HUDEP-2 (cell line): ENCODE measurements around the gene B3GLCT.
"Not testable (repeated sequence)": the region's sequence is repeated elsewhere in the genome, so short reads cannot be mapped to it uniquely, and the experiment has no call there.

Source experiments
- DNase-seq, 76 experiments: peaks; one replicate each; lab custom pipeline; 2025; ENCODE audit not compliant: unreplicated experiment in 76 of 76; lab: John Stamatoyannopoulos, UW

B3GLCT gene

DNA sequence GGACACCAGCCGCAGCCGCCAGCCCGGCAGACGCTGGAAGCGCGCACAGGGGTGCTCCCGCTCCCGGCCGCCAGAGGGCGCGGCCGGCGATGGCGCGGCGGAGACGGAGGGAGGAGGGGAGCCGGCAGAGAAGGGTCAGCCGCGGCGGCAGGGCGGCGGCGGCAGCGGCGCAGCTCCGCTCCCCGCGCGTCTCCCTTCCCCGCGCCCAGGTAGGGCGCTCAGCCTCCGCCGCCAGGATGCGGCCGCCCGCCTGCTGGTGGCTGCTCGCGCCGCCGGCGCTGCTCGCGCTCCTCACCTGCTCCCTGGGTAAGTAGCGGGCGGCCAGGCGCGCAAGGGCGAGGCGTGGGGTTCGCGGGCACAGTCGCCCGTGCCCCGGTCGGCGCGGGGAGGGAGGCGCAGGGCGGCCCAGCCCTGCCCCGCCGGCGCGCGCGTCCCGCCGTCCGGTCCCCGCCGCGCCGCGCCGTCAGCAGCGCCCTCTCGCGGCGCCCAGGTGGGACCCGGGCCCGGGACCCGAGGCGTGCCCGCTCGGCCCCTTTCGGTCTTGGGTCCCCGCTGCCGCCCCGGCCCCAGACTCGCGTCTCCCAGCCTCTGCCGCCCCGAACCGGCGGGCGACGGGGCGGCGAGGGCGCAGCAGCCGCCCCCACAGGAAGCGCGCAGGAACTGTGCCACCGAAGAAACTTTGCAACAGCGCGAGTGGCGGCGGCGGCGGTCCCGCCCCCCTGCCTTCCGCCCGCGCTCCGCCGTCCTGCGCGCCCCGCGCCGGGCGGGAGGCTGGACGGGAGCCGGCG lies at the start of gene B3GLCT:
TSS of gene B3GLCT (plus strand) at position 127 of the 788 bp plus-strand sequence. CDS start at position 237, 110 bp downstream.
- peak in 70 of 76 experiments; percentile 1 to 79 (median 55) for DNase-seq

DNA sequence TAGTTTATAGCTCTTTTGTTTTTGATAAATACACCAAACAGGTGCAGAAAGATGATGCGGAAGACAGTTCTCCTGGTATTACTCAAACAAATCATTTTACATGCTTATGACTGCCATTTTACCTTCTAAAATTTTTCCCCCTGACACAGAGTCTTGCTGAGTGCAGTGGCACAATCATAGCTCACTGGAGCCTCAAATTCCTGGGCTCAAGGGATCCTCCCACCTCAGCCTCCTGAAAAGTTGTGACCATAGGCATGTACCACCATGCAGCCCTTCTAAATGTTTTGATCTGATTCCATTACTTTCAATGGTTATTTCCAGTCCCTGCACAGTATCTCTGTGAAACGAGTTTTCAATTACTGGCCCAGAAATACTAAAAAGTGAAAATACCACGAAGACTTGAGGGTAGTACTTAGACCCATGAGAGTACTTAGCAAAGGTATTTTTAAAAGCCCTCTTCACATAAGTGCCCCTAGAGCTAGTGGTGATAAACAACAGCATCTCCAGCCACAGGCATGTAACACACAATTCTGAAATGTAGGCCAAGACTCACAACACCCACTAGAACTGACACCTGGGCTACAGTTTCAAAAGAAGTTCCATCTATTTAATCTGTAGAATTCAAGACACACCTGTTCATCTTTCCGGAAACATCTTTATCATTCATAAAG lies 49.3 kb upstream of the B3GLCT start:
- no peak for DNase-seq

DNA sequence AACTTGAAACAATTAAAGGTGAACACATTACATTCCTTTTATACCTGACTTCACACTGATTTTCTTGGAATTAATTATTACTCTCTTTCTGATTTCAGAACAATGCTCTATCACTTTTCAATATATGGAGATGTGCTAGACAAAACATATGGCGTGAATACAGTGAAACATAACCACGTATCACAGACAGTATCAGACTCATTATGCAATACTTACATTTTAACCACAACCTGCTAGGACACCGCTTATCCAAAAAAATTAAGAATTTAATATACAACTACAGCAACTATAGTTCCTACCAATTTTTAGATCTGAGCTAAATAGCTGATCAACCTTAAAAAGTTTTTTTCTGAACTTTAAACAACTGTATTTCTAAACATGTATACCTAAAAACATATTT lies 47.9 kb upstream of the B3GLCT start:
- no peak for DNase-seq

DNA sequence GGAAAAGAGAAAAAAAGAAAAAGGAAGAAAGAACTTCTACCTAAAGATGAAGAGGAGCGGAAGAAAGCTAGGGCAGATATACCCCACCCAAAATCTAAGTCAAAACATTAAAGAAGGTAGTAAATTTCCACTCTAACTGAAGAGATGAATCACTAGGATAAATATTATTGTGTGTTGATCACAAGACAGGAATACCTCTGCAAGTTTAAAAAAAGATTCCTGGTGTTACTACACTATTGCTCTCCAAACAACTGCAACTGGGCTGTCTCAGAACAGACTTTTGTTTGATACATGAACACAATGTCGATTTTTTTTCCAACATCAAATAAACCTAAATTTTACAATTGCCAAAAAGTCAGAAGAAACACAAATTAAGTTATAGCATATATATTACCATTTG lies 44.8 kb upstream of the B3GLCT start:
- no peak for DNase-seq

DNA sequence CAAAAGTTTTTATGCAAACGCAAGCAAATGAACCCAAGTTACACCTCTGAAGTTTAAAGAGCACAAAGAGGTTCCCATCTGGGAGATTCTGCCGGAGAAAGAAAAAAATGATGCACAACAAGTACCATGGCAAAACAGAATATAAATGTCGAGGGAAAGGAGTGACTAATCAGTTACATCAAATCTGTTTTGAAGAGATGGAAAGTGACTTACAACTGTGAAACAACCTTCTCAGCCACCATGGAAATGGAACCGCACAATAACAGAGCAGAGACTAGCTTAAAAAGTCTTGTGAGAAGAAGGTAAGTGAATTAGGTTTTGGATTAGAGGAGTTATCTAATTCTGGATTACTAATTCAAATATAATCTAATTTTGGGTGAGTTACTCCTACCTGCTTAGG lies 40.5 kb upstream of the B3GLCT start:
- no peak for DNase-seq

DNA sequence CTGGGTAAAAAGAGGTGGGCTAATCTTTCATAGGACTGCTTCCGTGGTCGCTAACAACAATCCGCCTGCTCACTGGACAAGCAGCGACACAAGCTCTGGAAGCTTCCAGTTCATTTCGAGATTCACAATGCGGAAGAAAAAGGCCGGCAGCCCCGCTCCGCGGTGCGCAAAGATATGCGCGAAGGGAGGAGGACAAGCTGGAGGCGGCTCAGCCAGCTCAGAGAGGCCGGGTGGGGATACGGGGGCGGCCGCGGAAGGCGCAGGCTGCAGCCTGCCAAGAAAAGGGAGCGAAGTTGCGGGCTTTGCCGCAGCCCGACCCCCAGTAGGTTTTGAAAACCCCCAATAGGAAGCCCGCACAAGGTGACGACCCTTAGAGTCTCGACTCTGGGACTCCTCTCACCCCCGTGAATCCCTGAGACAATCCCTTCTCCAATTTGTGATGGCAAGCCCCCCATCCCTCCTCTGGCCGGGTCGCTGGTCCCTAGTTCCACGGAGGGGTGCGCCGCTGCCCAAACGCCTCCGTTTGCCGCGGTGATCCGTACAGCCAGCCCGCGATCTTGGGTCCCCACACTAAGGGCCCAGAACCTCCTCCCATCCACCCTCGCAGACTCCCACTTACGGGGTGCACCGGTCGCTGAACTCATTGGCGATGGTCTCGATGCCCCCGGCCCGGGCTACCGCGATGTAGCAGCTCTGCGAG lies 38.8 kb upstream of the B3GLCT start:
- DNase-seq = peak in 61 of 76 experiments; percentile 2 to 56 (median 32)

DNA sequence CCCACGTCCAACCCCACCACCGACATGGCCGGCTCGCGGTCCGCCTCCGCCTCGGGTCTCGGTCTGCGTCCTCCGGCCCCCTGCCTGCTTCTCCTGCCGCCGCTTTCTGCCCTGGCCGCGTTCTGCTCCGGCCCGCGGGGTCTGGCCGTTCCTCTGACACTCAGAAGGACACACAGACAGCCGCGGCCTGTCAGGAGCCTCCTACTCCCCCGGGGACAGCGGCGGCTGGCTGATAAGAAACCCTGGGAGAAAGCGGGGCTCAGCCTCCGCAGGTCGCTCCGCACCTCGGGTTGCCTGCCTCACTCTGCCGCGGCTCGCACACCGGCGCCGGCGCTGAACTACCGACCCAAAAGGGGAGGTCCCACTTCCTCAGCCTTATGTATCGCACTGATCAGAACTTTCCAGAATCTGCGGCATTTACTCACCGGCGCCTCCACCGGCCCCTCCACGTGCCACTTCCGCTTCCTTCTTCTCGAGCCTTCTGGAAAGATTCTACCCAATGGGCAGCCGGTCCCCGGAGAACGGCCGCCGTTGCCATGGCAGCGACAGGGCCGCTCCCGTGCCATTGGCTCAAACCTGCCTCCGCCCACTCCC lies 38.1 kb upstream of the B3GLCT start, which contains the start of gene HSPH1:
TSS of gene HSPH1 (minus strand) at position 348 of the 594 bp plus-strand sequence. CDS start at position 26, 322 bp downstream.
- peak in 74 of 76 experiments; percentile 66 to 99 (median 96) for DNase-seq

DNA sequence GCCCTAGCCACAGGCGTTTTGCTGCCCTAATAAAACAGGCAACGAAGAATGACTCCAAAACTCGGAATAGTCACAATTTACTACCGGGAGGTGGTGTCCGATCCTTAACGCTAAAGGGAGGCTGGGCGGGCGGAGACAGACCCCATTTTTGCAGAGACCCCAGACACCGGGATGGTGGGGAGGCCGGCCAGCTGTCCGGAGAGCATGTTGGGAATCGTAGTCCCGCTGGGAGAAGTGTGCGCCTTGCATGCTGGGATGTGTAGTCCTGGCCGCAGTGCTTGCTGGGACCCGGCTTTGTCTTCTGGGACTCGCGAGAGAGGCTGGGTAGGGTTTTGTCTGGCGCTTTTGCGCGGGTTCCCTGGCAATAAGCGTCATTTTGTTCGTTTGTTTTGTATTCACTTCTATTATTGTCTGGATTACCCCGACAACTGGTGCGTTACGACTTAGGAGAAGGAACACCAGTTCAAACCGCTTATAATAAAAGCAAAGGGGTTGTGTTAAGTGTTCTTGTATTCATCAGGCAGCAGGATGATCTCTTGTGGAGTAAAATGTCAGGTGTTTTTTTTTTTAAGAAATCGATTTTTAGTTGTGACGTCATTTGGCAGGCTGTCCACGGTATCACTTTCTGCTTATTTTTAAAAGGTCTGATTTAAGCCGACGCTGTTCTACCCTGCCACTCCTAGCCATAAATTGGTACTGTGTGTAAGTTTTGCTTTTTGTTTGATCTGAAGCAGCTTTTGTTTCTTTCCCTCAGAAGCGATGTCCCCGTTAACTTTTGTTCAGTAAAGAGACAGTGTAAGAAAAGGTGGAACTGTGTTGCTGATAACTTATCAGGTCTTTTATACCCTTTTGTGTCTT lies 37.4 kb upstream of the B3GLCT start:
- DNase-seq = peak; percentile 49 to 97 (median 92)

DNA sequence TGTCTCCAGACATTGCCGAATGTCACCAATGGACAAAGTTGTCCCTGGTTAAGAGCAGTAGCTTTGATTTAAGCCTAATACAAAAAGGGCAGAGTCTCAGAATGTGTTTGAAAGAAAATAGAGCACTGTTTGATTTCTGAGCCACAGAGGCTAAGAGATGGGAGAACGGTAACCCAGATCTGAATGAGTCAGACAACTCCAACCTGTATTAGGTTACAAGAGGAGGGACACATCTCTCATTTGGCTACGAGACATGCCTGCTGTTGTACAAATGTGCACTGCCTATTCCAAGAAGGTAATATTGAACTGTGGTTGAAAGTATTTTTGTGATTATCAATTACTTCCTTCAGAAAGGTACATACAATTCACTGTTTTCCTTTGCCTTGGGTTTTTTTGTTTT lies 33.2 kb upstream of the B3GLCT start:
- no peak for DNase-seq

DNA sequence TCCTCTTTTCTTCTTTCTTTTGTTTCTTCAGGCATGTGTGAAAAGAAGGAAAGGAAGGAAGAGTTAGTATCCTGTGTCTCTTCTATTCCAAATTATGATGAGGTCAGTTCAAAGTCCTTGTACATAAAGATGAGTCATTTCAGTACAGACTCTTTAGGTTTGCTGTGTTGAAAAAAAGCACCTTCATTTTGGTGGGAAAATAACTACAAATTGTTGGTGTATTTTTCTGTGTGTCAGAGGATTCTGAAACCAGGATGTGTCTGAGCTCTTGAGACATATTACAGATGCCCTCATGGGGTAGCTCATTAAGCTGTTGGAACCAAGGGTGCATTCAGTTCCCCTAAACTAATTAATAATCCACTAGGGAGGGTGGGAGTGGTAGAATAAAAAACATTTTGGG lies 32.3 kb upstream of the B3GLCT start:
- no peak for DNase-seq

DNA sequence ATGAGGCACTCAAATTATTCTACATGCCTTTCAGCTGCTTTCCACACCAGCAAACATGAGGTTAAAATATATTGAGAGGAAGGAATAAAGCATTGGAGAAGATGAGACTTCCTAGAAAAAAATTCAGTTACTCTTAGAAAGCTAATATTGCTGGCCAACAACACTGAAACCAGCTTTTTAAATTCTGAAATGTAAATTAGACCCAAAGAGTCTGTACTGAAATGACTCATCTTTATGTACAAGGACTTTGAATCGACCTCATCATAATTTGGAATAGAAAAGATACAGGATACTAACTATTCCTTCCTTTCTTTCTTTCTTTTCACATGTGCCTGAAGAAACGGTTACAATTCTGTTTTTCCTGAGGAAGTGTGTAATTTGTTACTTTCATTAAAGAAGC lies 31.6 kb upstream of the B3GLCT start:
- DNase-seq = no peak

DNA sequence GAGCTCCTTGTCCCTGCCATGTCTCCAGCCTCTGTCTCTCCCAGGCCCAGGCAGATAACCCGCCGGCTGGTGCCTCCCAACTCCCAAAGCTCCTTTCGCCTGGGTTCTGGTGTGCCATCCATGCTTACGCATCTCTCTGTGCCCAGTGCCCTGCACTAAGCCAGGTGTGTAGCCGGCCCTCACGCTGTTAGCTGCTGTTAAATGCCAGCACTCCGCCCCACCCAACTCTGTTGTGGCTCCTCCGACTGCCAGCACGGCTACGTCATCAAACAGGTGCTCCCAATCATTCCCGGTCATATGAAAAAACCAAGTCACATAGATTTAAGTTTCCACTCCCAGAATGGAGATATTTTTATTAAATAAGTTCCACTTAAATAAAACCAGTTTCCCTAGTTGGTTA lies 31.0 kb upstream of the B3GLCT start:
- no peak for DNase-seq

DNA sequence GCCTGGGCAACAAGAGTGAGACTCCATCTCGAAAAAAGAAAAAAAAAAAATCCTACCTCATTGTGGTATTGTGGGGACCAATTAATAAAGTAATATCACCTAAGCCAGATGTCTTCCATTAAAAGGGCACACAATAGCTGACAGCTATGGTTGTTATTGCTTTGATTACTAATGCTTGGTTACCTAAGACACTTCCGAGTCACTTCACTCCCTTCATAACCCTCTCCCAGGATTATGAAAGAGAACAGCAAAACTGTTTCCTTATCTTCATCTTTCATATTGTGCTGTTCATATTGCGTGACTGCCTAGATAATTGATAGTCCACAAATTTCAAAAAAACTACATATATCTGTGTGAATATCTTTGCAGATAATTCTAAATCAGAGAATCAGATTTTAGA lies 27.8 kb upstream of the B3GLCT start:
- no peak for DNase-seq

DNA sequence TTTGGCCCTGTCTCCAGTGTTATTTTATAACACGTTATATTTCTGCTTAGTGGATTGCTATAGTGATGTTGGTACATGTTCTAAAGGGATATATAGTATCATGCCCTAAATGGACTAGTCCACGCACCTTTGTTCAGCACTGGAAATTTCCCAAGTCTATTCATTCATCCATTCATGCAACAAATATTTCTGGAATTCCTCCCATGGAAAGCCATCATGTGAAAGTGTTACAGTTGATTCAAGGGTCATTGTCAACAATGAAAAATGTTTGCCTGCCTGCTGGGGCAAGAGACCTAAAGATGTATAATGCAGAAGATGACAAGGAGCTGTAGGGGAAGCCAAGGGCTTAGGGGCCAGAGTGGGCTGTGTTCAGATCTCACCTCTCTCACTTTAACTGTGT lies 27.2 kb upstream of the B3GLCT start:
- DNase-seq = no peak

DNA sequence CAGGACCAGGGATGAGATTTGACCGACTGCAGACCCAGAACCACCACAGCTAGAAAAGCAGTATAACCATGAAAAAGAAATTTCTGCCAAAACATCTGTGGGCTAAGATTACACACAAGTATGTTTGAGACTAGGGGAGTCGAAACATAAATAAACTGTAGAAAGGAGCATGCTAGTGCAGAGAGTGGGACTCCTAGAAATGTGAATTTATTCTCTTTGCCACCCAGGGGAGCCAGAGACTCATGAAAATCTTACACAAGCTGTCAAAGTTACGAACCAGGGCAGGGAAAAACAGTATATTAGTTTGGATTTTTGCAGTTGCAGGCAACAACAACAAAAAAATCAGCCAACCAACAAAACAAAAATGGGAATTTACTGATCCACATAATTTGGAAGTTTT lies 25.8 kb upstream of the B3GLCT start:
- DNase-seq = peak in 1 of 76 experiments; percentile 12

DNA sequence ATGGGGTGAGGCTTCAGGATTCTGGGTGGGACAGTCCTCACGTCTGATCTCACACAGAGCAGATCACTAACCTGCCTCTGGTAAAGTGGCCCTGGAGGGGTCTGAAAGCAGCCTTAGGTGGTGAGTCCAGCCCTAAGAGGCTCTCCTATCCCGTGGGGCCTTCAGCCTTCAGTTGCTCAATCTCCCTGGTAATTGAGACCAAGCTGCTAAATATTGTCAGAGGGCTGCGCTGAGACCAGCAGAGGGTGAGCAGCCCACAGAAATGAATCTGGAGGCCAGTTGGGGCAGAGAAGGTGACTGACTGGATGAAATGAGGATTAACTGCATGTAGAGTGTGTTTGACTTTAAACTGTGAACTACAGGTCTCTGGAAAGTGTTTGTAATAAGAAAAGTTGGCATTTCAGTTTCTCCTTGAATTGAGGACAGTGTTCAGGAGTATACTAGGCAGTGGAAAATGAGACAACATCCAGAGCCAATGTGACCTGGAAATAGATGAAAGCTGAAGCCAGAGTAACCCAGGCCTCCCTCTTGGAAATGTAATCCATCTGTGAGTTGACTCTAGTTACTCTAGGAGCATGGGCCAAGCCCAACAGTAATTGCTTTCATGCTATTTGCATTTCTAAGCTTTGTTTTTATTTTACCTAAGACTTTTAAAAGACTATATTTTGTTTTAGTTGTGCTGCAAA lies 23.8 kb upstream of the B3GLCT start:
- no peak for DNase-seq

DNA sequence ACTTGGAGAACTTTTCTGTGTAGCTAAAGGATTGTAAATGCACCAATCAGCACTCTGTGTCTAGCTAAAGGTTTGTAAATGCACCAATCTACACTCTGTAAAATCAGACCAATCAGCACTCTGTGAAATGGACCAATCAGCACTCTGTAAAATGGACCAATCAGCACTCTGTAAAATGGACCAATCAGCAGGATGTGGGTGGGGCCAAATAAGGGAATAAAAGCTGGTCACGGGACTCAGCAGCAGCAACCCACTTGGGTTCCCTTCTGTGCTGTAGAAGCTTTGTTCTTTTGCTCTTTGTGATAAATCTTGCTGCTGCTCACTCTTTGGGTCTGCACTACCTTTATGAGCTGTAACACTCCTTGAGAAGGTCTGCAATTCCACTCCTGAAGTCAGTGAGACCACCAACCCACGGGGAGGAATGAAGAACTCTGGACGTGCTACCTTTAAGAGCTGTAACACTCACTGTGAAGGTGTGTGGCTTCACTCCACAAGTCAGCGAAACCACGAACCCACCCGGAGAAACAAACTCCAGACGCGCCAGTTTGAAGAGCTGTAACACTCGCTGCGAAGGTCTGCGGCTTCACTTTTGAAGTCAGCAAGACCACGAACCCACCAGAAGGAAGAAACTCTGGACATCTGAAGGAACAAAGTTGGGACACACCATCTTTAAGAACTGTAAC lies 21.8 kb upstream of the B3GLCT start:
- not testable (repeated sequence) for DNase-seq

DNA sequence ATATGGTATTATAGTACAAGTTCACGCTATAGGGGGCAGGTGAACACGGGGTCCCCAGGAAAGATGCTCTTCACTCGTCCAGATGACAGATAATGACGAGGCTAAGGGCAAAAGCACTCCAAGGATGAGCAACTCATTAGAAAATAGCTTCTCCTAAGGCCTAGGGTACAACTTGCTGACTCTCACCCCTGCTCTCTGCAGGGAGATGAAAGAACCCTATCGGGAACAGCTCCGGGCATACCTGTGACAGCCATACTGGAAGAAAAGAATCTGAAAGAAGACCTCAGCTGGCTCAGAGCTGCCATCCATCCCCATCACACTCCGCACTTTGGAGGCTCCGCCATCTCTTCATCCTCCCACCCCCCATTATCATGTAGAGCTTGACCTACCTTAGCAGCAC lies 20.5 kb upstream of the B3GLCT start:
- DNase-seq = no peak

DNA sequence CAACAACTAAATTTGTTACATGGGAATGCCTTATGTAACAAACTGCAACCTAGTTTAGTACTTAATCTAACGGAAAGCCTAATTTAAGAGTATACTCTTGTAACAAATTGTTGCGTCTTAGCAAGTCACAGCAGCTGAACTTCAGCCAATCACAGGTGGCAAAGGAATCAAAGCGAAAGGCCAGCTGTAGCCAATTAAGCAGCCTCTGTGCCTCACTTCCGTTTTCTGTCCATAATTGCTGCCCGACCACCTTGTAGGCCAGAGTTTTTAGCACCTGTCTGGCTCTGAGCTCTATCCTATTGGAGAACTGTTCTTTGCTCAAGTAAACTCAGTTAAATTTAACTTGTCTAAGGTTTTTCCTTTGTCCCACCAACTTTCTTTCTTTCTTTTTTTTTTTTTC lies 20.0 kb upstream of the B3GLCT start:
- no peak for DNase-seq
